Gastrocnemius medialis (tissue), 4 donors: ENCODE data around the gene PTPRN2. TPM values are rescaled to one million over a fixed set of nuclear protein-coding genes. Genes with fewer than 3 reads are reported as not detected.
"Not testable (repeated sequence)": the region's sequence is repeated elsewhere in the genome, so short reads cannot be mapped to it uniquely, and the experiment has no call there.

Experiments used
- ATAC-seq, 2 donors: fragments of 150-250 bp; one replicate each; pipeline ENCODE4 v1.9.1; 2016
- DNase-seq, 2 donors: peaks; one replicate each; pipeline ENCODE4 v3.0.0-alpha.2; 2019
- H3K27ac ChIP-seq, 4 donors: fragments of 200-600 bp; sonication (generic); 1 replicate in 1 of 4; 2 replicates in 3 of 4; pipeline ENCODE4 v1.5.1; 2016 to 2018; ENCODE audit warnings: mild to moderate bottlenecking in 2 of 4, moderate library complexity in 1 of 4
- H3K27me3 ChIP-seq, 3 donors: fragments of 200-600 bp; sonication (generic) in 2 of 3; 1 replicate in 1 of 3; 2 replicates in 2 of 3; pipeline versions ENCODE4 v1.5.1 to v1.6.0; 2016 to 2019; ENCODE audit warnings: mild to moderate bottlenecking in 1 of 3, moderate library complexity in 1 of 3
- H3K36me3 ChIP-seq, 2 donors: fragments of 200-600 bp; sonication (generic) in 1 of 2; one replicate each; pipeline ENCODE4 v1.5.1; 2017 to 2018
- H3K4me1 ChIP-seq, 2 donors: fragments of 200-600 bp; sonication (generic) in 1 of 2; one replicate each; pipeline ENCODE4 v1.5.1; 2016 to 2017; ENCODE audit warnings: mild to moderate bottlenecking in 2 of 2
- H3K4me3 ChIP-seq, 4 donors: fragments of 200-600 bp; sonication (generic) in 3 of 4; 1 replicate in 1 of 4; 2 replicates in 3 of 4; pipeline ENCODE4 v1.5.1; 2016 to 2019; ENCODE audit warnings: mild to moderate bottlenecking in 2 of 4
- H3K9me3 ChIP-seq, 3 donors: fragments of 200-600 bp; sonication (generic) in 2 of 3; 1 replicate in 1 of 3; 2 replicates in 2 of 3; pipeline ENCODE4 v1.5.1; 2016 to 2019
- POLR2A ChIP-seq, 2 donors: fragments of 450-650 bp; IDR thresholded peaks; one replicate each; pipeline ENCODE4 v1.6.1; 2017; ENCODE audit warnings: antibody characterized with exemption in 2 of 2, mild to moderate bottlenecking in 2 of 2, moderate library complexity in 2 of 2
- in situ Hi-C, 4 donors: fragments of 200-750 bp; cut with MboI; loops; one replicate each; pipeline versions ENCODE4 v1.15.0 to v1.8.0; 2017; ENCODE audit warnings: low sequenced_read_pairs in 4 of 4
- intact Hi-C: fragments of 100-400 bp; cut with DNase I; formaldehyde crosslinking; loops from one replicate; pipeline ENCODE4 v1.15.1; 2023; ENCODE audit warnings: low total_unique reads
- total RNA-seq, 4 donors: library from RNA; depleted of rRNA; stranded (reverse); fragments of >200 nt; gene quantifications; one replicate each; pipeline versions ENCODE4 v1.1.0 to v1.2.3, GENCODE V29; 2016
- TF ChIP-seq, protein P1 (sequence below), 5 experiments: fragments of 450-650 bp in 3 of 5; fragments of 200-600 bp in 2 of 5; sonication (generic) in 2 of 5; IDR thresholded peaks in 4 of 5; conservative IDR thresholded peaks in 1 of 5; 1 replicate in 4 of 5; 2 replicates in 1 of 5; pipeline ENCODE4 v1.5.1; 2016 to 2019; ENCODE audit warnings: antibody characterized with exemption in 5 of 5, mild to moderate bottlenecking in 3 of 5, moderate library complexity in 3 of 5

The PTPRN2 gene
- total RNA-seq, 4 donors from 2014 or later, result 0.66 to 0.85 (median 0.81) TPM

DNA sequence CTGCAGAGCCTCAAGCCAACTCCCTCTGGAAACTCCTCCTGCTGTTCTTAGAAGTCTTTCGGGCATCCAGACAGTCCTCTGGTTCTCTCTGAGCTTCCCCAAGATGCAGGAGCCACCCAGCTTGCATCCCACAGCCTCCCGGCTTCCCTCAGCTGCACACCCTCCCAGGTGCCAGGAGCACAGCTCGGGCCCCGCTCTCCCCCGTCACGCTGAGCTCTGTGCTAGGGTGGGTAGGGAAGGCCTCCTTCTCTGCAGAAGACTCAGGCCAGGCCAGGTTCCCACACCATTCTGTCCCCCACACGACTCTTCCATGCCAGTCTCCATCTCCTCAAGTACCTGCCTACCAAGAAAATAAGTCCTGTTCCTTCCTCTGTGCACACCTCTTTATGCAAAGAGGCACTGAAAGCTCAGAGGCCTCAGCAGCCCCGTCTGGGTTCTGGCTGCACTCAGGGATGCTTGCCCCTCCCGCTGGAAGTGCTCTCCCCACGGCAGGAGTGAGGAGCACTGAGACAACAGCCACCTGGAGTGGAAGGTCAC is 537.1 kb downstream of the PTPRN2 start:
- in situ Hi-C loops, result no loop called here
- H3K4me1 ChIP-seq, result no peaks in the 10 kb centered on the region
- ATAC-seq (no peak), DNase-seq (no peak)
- no peaks in the 10 kb centered on the region for H3K27me3 ChIP-seq
- no peak for TF ChIP-seq POLR2A (IDR thresholded peaks at IDR 0.05)
- TF ChIP-seq, protein P1, sequence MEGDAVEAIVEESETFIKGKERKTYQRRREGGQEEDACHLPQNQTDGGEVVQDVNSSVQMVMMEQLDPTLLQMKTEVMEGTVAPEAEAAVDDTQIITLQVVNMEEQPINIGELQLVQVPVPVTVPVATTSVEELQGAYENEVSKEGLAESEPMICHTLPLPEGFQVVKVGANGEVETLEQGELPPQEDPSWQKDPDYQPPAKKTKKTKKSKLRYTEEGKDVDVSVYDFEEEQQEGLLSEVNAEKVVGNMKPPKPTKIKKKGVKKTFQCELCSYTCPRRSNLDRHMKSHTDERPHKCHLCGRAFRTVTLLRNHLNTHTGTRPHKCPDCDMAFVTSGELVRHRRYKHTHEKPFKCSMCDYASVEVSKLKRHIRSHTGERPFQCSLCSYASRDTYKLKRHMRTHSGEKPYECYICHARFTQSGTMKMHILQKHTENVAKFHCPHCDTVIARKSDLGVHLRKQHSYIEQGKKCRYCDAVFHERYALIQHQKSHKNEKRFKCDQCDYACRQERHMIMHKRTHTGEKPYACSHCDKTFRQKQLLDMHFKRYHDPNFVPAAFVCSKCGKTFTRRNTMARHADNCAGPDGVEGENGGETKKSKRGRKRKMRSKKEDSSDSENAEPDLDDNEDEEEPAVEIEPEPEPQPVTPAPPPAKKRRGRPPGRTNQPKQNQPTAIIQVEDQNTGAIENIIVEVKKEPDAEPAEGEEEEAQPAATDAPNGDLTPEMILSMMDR (IDR thresholded peaks at IDR 0.05 in 4 of 5, conservative IDR thresholded peaks at IDR 0.05 in 1 of 5), result no peak
- intact Hi-C loops, result no loop called here
- H3K9me3 ChIP-seq, result no peaks in the 10 kb centered on the region
- no peaks in the 10 kb centered on the region for H3K36me3 ChIP-seq
- no peak overlapping the region for H3K27ac ChIP-seq
- H3K4me3 ChIP-seq, result no peak overlapping the region

DNA sequence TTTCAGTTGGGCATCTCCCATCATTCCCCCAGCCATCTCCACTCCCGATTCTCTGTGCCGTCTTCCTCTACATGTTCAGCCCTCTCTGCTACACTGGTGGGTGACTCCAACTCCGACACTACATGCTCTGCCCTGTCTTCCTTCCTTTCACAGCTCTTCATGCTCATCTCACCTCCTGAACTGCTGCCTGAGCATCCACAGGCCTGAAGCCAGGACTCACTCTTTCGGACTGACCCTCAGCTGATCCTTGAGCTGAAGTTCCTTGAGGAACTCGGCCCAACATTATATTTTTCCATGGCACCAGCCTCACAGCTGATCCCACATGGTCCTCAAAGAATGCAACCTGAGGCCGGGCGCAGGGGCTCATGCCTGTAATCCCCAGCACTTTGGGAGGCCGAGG is 538.4 kb downstream of the PTPRN2 start:
- in situ Hi-C loops (no loop called here), intact Hi-C loops (no loop called here)
- ATAC-seq, result no peak
- Histone ChIP-seq H3K36me3 (no peaks in the 10 kb centered on the region), H3K4me1 (no peaks in the 10 kb centered on the region), H3K4me3 (no peak overlapping the region), H3K27ac (no peak overlapping the region), H3K9me3 (no peaks in the 10 kb centered on the region), H3K27me3 (no peaks in the 10 kb centered on the region)
- TF ChIP-seq, protein P1 (IDR thresholded peaks at IDR 0.05 in 4 of 5, conservative IDR thresholded peaks at IDR 0.05 in 1 of 5), result no peak
- DNase-seq, result no peak

DNA sequence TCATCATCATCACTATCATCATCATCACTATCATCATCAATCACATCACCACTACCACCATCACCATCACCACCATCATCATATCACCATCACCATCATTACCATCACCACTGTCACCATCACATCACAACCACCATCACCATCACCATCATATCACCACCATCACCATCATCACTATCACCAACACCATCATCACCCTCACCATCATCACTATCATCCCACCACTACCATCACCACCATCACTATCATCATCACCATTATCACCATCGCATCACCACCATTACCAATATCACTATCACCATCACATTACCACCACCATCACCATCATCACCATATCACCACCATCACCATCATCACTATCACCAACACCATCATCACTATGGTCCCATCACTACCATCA is 539.1 kb downstream of the PTPRN2 start:
- no peaks in the 10 kb centered on the region for H3K27me3 ChIP-seq
- ATAC-seq (no peak), DNase-seq (no peak)
- in situ Hi-C loops, result no loop called here
- TF ChIP-seq POLR2A (IDR thresholded peaks at IDR 0.05), result no peak
- TF ChIP-seq, protein P1 (IDR thresholded peaks at IDR 0.05 in 4 of 5, conservative IDR thresholded peaks at IDR 0.05 in 1 of 5), result no peak
- no peaks in the 10 kb centered on the region for H3K36me3 ChIP-seq
- no peak overlapping the region for H3K27ac ChIP-seq
- H3K4me1 ChIP-seq, result no peaks in the 10 kb centered on the region
- intact Hi-C loops, result no loop called here
- no peak overlapping the region for H3K4me3 ChIP-seq
- no peaks in the 10 kb centered on the region for H3K9me3 ChIP-seq

DNA sequence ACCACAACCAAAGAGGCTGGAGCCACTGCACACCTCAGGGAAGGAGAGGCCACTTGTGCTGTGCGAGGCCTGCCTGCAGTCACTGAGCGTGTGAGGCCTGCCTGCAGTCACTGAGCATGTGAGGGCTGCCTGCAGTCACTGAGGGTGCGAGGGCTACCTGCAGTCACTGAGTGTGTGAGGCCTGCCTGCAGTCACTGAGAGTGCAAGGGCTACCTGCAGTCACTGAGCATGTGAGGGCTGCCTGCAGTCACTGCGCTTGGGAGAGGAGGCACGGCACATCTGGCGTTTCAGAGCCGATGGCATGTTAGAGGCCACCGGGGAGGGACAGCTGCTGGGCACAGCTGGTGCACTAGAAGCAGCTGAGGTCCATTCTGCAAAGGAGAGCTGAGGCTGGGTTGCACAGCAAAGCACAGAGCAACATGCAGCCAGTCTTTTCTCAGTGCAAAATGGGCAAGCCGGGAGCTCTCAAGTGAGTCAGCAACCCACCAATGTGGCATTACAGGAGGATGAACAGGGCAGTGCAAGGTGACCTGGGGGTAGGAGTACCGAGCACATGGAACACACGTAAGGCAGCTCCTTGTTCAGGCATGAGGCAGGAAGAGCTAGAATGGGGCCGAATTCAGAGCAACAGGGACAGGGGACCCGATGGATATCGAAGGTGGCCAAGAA is 540.1 kb downstream of the PTPRN2 start:
- Histone ChIP-seq H3K4me3 (no peak overlapping the region), H3K36me3 (no peaks in the 10 kb centered on the region), H3K4me1 (no peaks in the 10 kb centered on the region), H3K27ac (no peak overlapping the region), H3K9me3 (no peaks in the 10 kb centered on the region), H3K27me3 (no peaks in the 10 kb centered on the region)
- in situ Hi-C loops (no loop called here), intact Hi-C loops (no loop called here)
- TF ChIP-seq, protein P1 (IDR thresholded peaks at IDR 0.05 in 4 of 5, conservative IDR thresholded peaks at IDR 0.05 in 1 of 5), result no peak
- TF ChIP-seq POLR2A (IDR thresholded peaks at IDR 0.05), result no peak
- no peak for DNase-seq
- no peak for ATAC-seq

DNA sequence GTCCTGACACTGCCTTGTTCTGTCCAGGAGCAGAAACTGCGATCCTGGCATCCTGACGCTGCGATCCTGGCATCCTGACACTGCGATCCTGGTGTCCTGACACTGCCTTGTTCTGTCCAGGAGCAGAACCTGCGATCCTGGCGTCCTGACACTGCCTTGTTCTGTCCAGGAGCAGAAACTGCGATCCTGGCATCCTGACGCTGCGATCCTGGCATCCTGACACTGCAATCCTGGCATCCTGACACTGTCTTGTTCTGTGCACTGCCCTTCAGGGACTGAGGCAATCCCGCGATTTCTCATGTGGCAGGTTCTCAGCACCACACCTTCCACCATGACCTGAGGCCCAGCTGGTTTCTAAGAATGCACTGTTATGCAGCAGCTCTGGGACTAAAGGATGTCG is 541.4 kb downstream of the PTPRN2 start:
- DNase-seq, ATAC-seq, H3K27me3 ChIP-seq, H3K4me3 ChIP-seq, H3K36me3 ChIP-seq, H3K4me1 ChIP-seq, H3K27ac ChIP-seq, H3K9me3 ChIP-seq, in situ Hi-C loops, intact Hi-C loops: not testable (repeated sequence)
